ENCODE measurements around the gene DIAPH3. TPM values are rescaled to one million over a fixed set of nuclear protein-coding genes. Genes with fewer than 3 reads are reported as not detected.

DIAPH3 gene
- total RNA-seq, 2 experiments from 2014 or later: 24.0 to 24.3 TPM

DNA sequence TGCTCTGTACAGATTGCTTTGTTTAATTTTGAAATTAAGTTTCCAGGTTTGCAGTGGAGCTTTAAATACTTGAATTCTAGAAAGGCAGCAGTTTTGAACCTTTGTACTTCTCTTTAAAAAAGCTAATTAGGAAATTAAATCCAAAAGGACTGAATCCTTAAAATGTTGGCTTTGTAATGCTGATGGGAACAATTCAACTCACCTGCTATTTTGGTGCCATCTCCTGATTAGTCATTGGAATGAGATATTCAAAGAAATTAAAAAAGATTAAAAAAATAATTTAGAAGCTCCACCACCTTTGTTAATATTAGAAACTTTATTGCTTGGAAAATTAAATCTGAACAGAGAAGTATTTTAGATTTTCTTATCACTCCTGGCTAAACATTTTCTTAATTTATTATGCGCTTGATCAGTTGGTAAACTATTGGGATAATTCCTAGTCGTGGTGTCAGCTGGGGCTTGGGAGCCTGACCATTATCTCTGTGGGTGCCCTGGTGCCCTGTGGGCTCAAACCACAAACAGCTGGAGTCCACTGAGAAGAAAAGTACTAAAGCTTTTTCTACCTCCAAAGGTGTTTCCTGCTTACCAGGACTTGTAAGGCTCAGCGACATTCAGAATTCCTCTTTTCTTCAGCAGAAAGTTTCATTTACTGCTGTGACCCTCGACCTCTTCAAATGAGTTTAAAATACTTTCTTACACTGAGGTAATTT is 540.4 kb downstream of the DIAPH3 start:
- peaks cover 9% of the 10 kb centered on the region for H3K9me3 Mint-ChIP-seq
- no peak overlapping the region for H3K27ac Mint-ChIP-seq
- CTCF ChIA-PET: no interaction called here
- no peak overlapping the region for H3K4me3 Mint-ChIP-seq
- no peak for DNase-seq
- no peaks in the 10 kb centered on the region for H3K36me3 Mint-ChIP-seq (ENCODE audit: low read depth)
- no peaks in the 10 kb centered on the region for H3K4me1 Mint-ChIP-seq (ENCODE audit: low read depth)
- intact Hi-C loops (cut with micrococcal nuclease): no loop called here
- H3K27me3 Mint-ChIP-seq (ENCODE audit: low read depth): peaks cover 8% of the 10 kb centered on the region

DNA sequence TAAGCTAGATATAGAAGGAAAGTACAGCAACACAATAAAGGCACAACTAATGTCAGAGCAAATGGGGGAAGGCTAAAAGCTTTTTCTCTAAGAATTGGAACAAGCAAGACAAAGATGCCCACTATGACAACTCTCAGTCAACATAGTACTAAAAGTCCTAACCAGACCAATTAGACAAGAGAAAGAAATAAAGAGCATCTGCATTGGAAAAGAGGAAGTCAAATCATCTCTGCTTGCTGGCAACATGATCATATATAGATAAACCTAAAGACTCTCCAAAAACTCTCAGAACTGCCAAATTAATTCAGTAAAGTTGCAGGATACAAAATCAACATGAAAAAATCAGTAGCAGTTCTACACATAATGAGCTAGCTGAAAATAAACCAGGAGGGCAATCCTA is 542.0 kb downstream of the DIAPH3 start:
- H3K36me3 Mint-ChIP-seq (ENCODE audit: low read depth): no peaks in the 10 kb centered on the region
- no peaks in the 10 kb centered on the region for H3K4me1 Mint-ChIP-seq (ENCODE audit: low read depth)
- H3K27ac Mint-ChIP-seq: no peak overlapping the region
- H3K9me3 Mint-ChIP-seq: peaks cover 16% of the 10 kb centered on the region
- H3K4me3 Mint-ChIP-seq: no peak overlapping the region
- H3K27me3 Mint-ChIP-seq (ENCODE audit: low read depth): peaks cover 16% of the 10 kb centered on the region
- CTCF ChIA-PET: no interaction called here
- no peak for DNase-seq
- intact Hi-C loops (cut with micrococcal nuclease): no loop called here

Other genes starting within 250 kb of the DIAPH3 start
- 10 to 100 TPM; 13.5 to 14.2 TPM for gene TDRD3, start 233.3 kb upstream of the DIAPH3 start, total RNA-seq